Measurements from ENCODE around the gene TIMP3.
"Not testable (repeated sequence)": the region's sequence is repeated elsewhere in the genome, so short reads cannot be mapped to it uniquely, and the experiment has no call there.

TIMP3 gene

DNA sequence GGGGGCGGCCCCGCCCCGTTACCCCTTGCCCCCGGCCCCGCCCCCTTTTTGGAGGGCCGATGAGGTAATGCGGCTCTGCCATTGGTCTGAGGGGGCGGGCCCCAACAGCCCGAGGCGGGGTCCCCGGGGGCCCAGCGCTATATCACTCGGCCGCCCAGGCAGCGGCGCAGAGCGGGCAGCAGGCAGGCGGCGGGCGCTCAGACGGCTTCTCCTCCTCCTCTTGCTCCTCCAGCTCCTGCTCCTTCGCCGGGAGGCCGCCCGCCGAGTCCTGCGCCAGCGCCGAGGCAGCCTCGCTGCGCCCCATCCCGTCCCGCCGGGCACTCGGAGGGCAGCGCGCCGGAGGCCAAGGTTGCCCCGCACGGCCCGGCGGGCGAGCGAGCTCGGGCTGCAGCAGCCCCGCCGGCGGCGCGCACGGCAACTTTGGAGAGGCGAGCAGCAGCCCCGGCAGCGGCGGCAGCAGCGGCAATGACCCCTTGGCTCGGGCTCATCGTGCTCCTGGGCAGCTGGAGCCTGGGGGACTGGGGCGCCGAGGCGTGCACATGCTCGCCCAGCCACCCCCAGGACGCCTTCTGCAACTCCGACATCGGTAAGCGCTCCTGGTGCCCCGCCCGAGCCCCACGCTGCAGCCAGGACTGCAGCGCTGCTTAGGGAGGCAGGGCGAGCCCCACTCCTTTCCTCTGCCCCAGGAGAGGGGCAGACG is at the start of gene TIMP3:
Gene TIMP3 (plus strand): TSS at position 169 of the 700 bp plus-strand sequence. CDS start 297 bp downstream, at position 466.
- no peak within 1 kb of the TSS for H3K27ac ChIP-seq (ENCODE audit: low read depth, low read length)
- no peaks in the 10 kb centered on the region for H3K36me3 ChIP-seq (ENCODE audit: control insufficient read depth, insufficient read depth, low read length)
- peak within 1 kb of the TSS; percentile 77; the same call in 1 of the 2 replicates for H3K9ac ChIP-seq (ENCODE audit: low read depth, low read length)
- peaks cover 33% of the 10 kb centered on the region for H3K27me3 ChIP-seq (ENCODE audit: control insufficient read depth, insufficient read depth, low read length)
- H3K4me1 ChIP-seq (ENCODE audit: control insufficient read depth, insufficient read depth, low read length), result peaks cover 31% of the 10 kb centered on the region
- H3K4me3 ChIP-seq (ENCODE audit: low read depth, low read length), result peak within 1 kb of the TSS; percentile 72
- H3K9me3 ChIP-seq (ENCODE audit: control insufficient read depth, insufficient read depth, low read length), result no peaks in the 10 kb centered on the region

DNA sequence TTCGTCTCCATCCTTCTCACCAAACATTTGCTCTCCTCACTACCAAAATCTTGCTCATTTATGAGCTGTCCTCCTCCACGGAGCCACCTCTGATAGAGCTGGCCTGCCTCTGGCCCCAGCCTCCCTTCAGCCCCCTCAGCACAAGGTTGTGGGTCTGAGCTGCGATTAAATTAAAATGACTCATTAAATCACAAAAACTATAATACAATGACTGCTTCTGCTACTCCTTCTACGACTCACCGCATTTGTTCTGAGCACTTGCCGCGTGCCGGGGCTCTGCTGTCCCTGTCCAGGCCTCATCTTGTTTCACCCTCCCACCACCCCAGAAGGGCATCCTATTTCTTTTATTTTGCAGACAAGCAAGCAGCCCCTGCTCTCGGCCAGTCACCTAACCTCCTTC is 49.2 kb upstream of the TIMP3 start:
- H3K9me3 ChIP-seq (ENCODE audit: control insufficient read depth, insufficient read depth, low read length), result no peaks in the 10 kb centered on the region
- H3K4me1 ChIP-seq (ENCODE audit: control insufficient read depth, insufficient read depth, low read length), result no peaks in the 10 kb centered on the region
- no peaks in the 10 kb centered on the region for H3K27me3 ChIP-seq (ENCODE audit: control insufficient read depth, insufficient read depth, low read length)
- H3K9ac ChIP-seq (ENCODE audit: low read depth, low read length), result no peak overlapping the region
- H3K4me3 ChIP-seq (ENCODE audit: low read depth, low read length), result no peak overlapping the region
- H3K36me3 ChIP-seq (ENCODE audit: control insufficient read depth, insufficient read depth, low read length), result no peaks in the 10 kb centered on the region
- H3K27ac ChIP-seq (ENCODE audit: low read depth, low read length), result no peak overlapping the region

DNA sequence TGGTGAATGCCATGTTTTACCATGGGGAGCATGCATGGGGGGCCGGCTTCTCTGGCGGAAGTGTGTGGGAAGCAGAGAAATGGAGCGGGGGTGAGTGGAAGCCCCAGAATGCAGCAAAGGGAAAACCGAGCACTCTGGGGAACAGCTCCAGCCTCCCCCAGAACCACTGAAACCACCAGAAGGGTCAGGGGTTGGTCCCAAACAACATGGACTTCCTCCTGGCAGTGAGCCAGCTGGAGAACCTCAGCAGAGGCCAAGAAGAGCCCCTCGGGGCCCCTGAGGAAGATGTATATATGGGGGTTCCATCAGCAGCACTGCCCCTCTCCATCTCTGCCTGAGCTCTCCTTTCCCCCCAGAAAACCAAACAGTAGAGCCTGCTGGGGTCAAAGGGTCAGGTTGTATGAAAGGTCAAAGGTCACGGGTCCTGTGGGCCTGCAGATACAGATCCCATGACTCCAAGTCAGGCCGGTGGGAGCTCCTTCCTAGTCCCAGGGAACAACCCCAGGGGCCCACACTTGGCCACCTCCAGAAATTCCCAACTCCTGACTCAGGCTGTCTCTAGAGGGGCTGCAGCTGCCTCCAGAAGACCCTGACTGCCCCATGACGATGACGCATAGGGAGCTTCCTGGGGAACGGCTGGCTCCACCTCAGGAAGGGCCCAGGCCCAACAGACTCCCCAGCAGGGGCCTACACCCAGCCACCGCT is 48.5 kb upstream of the TIMP3 start:
- H3K9me3 ChIP-seq (ENCODE audit: control insufficient read depth, insufficient read depth, low read length), result no peaks in the 10 kb centered on the region
- no peaks in the 10 kb centered on the region for H3K27me3 ChIP-seq (ENCODE audit: control insufficient read depth, insufficient read depth, low read length)
- no peak overlapping the region for H3K9ac ChIP-seq (ENCODE audit: low read depth, low read length)
- no peak overlapping the region for H3K27ac ChIP-seq (ENCODE audit: low read depth, low read length)
- no peaks in the 10 kb centered on the region for H3K4me1 ChIP-seq (ENCODE audit: control insufficient read depth, insufficient read depth, low read length)
- no peaks in the 10 kb centered on the region for H3K36me3 ChIP-seq (ENCODE audit: control insufficient read depth, insufficient read depth, low read length)
- no peak overlapping the region for H3K4me3 ChIP-seq (ENCODE audit: low read depth, low read length)

DNA sequence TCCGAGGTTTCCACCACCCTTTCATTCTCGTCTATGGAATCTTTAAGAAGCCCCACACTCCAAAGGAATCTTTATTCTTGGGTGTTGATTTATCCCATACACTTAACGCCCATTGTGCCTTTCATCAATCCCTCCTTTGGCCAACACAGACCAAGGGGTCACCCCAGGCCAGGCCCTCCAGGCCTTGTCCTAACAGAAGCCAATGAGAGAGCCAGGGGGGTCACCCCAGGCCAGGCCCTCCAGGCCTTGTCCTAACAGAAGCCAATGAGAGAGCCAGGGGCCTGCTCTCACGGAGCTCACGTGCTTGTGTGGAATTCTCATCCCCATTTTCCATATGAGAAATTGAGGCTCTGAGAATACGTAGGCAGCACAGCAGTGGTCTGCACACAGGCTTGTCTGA is 47.9 kb upstream of the TIMP3 start:
- Histone ChIP-seq H3K4me3 (ENCODE audit: low read depth, low read length) (no peak overlapping the region), H3K27ac (ENCODE audit: low read depth, low read length) (no peak overlapping the region), H3K9me3 (ENCODE audit: control insufficient read depth, insufficient read depth, low read length) (no peaks in the 10 kb centered on the region), H3K9ac (ENCODE audit: low read depth, low read length) (no peak overlapping the region), H3K4me1 (ENCODE audit: control insufficient read depth, insufficient read depth, low read length) (no peaks in the 10 kb centered on the region), H3K27me3 (ENCODE audit: control insufficient read depth, insufficient read depth, low read length) (no peaks in the 10 kb centered on the region), H3K36me3 (ENCODE audit: control insufficient read depth, insufficient read depth, low read length) (no peaks in the 10 kb centered on the region)

DNA sequence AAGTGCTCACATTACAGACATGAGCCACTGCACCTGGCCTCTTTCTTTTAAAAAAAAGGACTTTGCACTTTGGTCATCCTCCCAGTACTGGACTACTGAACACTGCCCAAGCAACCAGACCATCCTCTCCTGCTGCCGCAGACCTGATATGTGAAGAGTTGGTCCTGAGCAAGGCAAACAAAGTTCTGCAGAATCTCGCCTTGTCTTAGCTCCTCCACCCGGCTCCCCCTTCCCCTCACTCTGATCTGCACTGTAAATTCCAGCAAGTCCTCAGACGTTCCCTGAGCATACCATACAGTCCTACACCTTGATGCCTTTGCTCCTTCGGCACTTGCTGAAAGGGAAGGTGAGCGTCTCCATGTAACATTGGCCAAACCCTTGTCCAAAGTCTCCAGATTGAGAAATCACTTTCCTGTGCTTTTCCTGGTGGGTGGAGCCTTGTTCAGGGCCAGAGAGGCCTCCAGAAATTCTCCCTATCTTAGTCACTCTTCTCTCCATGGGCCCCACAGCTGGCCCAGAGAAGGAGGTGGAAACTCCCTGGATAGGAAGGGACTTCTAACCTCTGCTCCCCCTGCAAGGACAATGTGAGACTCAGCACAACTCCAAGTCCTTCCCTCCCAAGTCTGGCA is 47.0 kb upstream of the TIMP3 start:
- H3K9ac ChIP-seq (ENCODE audit: low read depth, low read length), result no peak overlapping the region
- H3K27ac ChIP-seq (ENCODE audit: low read depth, low read length), result no peak overlapping the region
- no peaks in the 10 kb centered on the region for H3K4me1 ChIP-seq (ENCODE audit: control insufficient read depth, insufficient read depth, low read length)
- H3K9me3 ChIP-seq (ENCODE audit: control insufficient read depth, insufficient read depth, low read length), result no peaks in the 10 kb centered on the region
- no peaks in the 10 kb centered on the region for H3K36me3 ChIP-seq (ENCODE audit: control insufficient read depth, insufficient read depth, low read length)
- H3K27me3 ChIP-seq (ENCODE audit: control insufficient read depth, insufficient read depth, low read length), result no peaks in the 10 kb centered on the region
- no peak overlapping the region for H3K4me3 ChIP-seq (ENCODE audit: low read depth, low read length)

DNA sequence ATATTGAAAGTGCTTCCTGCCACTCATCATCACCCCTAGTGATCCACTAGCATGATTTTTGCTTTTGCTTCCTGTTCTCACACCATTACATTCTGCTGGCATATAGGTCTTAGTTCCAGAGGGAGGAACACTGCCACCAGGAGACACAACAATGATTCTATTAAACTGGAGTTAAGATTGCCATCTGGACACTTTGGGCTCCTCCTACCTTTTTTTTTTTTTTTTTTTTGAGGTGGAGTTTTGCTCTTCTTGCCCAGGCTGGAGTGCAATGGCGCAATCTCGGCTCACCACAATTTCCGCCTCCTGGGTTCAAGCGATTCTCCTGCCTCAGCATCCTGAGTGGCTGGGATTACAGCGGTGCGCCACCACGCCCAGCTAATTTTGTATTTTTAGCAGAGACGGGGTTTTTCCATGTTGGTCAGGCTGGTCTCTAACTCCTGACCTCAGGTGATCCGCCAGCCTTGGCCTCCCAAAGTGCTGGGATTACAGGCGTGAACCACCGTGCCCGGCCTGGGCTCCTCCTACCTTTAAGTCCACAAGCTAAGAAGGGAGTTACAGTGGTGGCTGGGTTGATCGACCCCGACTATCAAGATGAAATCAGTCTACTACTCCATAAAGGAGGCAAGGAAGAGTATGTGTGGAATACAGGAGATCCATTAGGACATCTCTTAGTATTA is 44.3 kb upstream of the TIMP3 start:
- H3K4me3 ChIP-seq (ENCODE audit: low read depth, low read length); H3K27me3 ChIP-seq (ENCODE audit: control insufficient read depth, insufficient read depth, low read length); H3K9ac ChIP-seq (ENCODE audit: low read depth, low read length); H3K36me3 ChIP-seq (ENCODE audit: control insufficient read depth, insufficient read depth, low read length); H3K27ac ChIP-seq (ENCODE audit: low read depth, low read length); H3K4me1 ChIP-seq (ENCODE audit: control insufficient read depth, insufficient read depth, low read length); H3K9me3 ChIP-seq (ENCODE audit: control insufficient read depth, insufficient read depth, low read length): not testable (repeated sequence)

GRCh38 chr22:32758866-32759385 is 42.6 kb upstream of the TIMP3 start:
- H3K36me3 ChIP-seq (ENCODE audit: control insufficient read depth, insufficient read depth, low read length), result no peaks in the 10 kb centered on the region
- H3K27me3 ChIP-seq (ENCODE audit: control insufficient read depth, insufficient read depth, low read length), result no peaks in the 10 kb centered on the region
- no peaks in the 10 kb centered on the region for H3K9me3 ChIP-seq (ENCODE audit: control insufficient read depth, insufficient read depth, low read length)

GRCh38 chr22:32760396-32760795 is 41.1 kb upstream of the TIMP3 start:
- Histone ChIP-seq H3K27ac (ENCODE audit: low read depth, low read length) (no peak overlapping the region), H3K9me3 (ENCODE audit: control insufficient read depth, insufficient read depth, low read length) (no peaks in the 10 kb centered on the region), H3K9ac (ENCODE audit: low read depth, low read length) (no peak overlapping the region), H3K4me1 (ENCODE audit: control insufficient read depth, insufficient read depth, low read length) (peaks cover 3% of the 10 kb centered on the region; the same call in 1 of the 2 replicates), H3K36me3 (ENCODE audit: control insufficient read depth, insufficient read depth, low read length) (no peaks in the 10 kb centered on the region), H3K27me3 (ENCODE audit: control insufficient read depth, insufficient read depth, low read length) (no peaks in the 10 kb centered on the region), H3K4me3 (ENCODE audit: low read depth, low read length) (no peak overlapping the region)

More at GRCh38 chr22:32758866-32759385, 42.6 kb upstream of the TIMP3 start:
- H3K4me3 ChIP-seq (ENCODE audit: low read depth, low read length), result no peak overlapping the region
- H3K4me1 ChIP-seq (ENCODE audit: control insufficient read depth, insufficient read depth, low read length), result no peaks in the 10 kb centered on the region
- no peak overlapping the region for H3K27ac ChIP-seq (ENCODE audit: low read depth, low read length)
- no peak overlapping the region for H3K9ac ChIP-seq (ENCODE audit: low read depth, low read length)

DNA sequence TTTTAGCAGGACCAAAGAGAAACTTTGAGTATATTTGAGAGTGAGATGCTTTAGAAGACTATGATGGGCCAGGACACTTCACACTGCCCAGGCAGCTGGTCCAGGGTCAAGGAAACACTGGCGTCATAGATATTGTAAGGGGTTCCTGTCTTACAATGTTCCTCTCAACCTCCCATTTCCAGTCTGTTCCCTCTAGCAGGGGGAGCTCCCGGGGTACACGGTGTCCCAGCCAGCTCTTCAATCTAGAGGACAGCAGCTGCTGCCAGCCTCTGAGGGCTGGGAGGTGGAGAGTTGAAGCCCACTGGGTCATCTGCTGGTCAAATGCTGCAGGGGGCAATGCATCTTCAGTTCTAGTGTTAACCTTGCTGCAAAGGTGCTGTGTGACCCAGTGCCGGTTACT is 40.7 kb upstream of the TIMP3 start:
- H3K9ac ChIP-seq (ENCODE audit: low read depth, low read length), result no peak overlapping the region
- H3K4me3 ChIP-seq (ENCODE audit: low read depth, low read length), result no peak overlapping the region
- H3K27ac ChIP-seq (ENCODE audit: low read depth, low read length), result no peak overlapping the region
- peaks cover 3% of the 10 kb centered on the region; the same call in 1 of the 2 replicates for H3K4me1 ChIP-seq (ENCODE audit: control insufficient read depth, insufficient read depth, low read length)
- no peaks in the 10 kb centered on the region for H3K36me3 ChIP-seq (ENCODE audit: control insufficient read depth, insufficient read depth, low read length)
- H3K27me3 ChIP-seq (ENCODE audit: control insufficient read depth, insufficient read depth, low read length), result no peaks in the 10 kb centered on the region
- no peaks in the 10 kb centered on the region for H3K9me3 ChIP-seq (ENCODE audit: control insufficient read depth, insufficient read depth, low read length)

- no peak overlapping the region for H3K27ac ChIP-seq (ENCODE audit: low read depth, low read length)
- no peak overlapping the region for H3K4me3 ChIP-seq (ENCODE audit: low read depth, low read length)
- H3K36me3 ChIP-seq (ENCODE audit: control insufficient read depth, insufficient read depth, low read length), result no peaks in the 10 kb centered on the region
- H3K4me1 ChIP-seq (ENCODE audit: control insufficient read depth, insufficient read depth, low read length), result peaks cover 3% of the 10 kb centered on the region; the same call in 1 of the 2 replicates
- no peaks in the 10 kb centered on the region for H3K9me3 ChIP-seq (ENCODE audit: control insufficient read depth, insufficient read depth, low read length)
- no peaks in the 10 kb centered on the region for H3K27me3 ChIP-seq (ENCODE audit: control insufficient read depth, insufficient read depth, low read length)
- H3K9ac ChIP-seq (ENCODE audit: low read depth, low read length), result no peak overlapping the region
These were observed 40.1 kb upstream of the TIMP3 start for GRCh38 chr22:32761251-32761903.

All from HUES48 (cell line).